Mesodermal cell (in vitro differentiated cells): Measurements from ENCODE around the gene OR2T10.
"Not testable (repeated sequence)": the region's sequence is repeated elsewhere in the genome, so short reads cannot be mapped to it uniquely, and the experiment has no call there.

Experiments used
- H3K27ac ChIP-seq: 2 replicates; pipeline ENCODE4 v1.7.0; 2013; ENCODE audit warnings: mild to moderate bottlenecking, low read depth, low read length, moderate library complexity; ENCODE audit not compliant: severe bottlenecking
- H3K36me3 ChIP-seq: 2 replicates; pipeline ENCODE4 v1.7.1; 2013; ENCODE audit warnings: mild to moderate bottlenecking, low read length, moderate library complexity; ENCODE audit not compliant: control insufficient read depth, insufficient read depth
- H3K4me1 ChIP-seq: one replicate; pipeline ENCODE4 v1.7.1; 2013; ENCODE audit warnings: mild to moderate bottlenecking, low read length; ENCODE audit not compliant: insufficient read depth, control insufficient read depth, poor library complexity, severe bottlenecking
- H3K4me3 ChIP-seq: 2 replicates; pipeline ENCODE4 v1.7.0; 2013; ENCODE audit warnings: low read length, control low read depth, mild to moderate bottlenecking; ENCODE audit not compliant: insufficient read depth, poor library complexity, severe bottlenecking; ENCODE audit errors: extremely low read depth
- H3K9me3 ChIP-seq: 2 replicates; pipeline ENCODE4 v1.7.1; 2013; ENCODE audit warnings: mild to moderate bottlenecking, low read length, moderate library complexity; ENCODE audit not compliant: control insufficient read depth
- WGBS, 2 experiments: methylation state at CpG; one replicate each; pipeline ENCODE4 v1.1.5; 2013; ENCODE audit warnings: missing lambda C conversion rate in 2 of 2; ENCODE audit not compliant: insufficient coverage in 2 of 2; 5-methylcytosine and 5-hydroxymethylcytosine counted together

OR2T10 gene

DNA sequence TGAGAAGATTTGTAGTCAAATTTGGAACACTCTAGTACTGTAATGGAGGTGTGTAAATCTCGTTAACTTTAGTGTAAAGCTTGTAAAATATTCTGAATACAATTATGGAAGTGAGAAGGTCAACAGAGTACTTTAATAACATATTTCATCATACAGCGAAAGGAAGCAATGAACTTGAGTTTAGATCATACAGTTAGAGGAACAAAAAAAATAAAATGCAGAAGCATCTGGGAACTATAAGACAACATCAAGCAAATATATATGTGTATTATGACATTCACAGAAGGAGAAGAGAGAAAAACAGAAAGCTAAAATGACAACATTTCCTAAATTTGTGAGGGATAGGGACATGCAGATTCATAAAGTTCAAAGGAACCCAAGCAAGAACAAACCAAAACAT, 28.5 kb downstream of the OR2T10 start:
- not testable (repeated sequence) for H3K9me3 ChIP-seq, H3K27ac ChIP-seq, H3K4me1 ChIP-seq, H3K4me3 ChIP-seq, H3K36me3 ChIP-seq
- no CpG with 5 or more reads among the region's 2 CpGs for WGBS, 2 experiments

DNA sequence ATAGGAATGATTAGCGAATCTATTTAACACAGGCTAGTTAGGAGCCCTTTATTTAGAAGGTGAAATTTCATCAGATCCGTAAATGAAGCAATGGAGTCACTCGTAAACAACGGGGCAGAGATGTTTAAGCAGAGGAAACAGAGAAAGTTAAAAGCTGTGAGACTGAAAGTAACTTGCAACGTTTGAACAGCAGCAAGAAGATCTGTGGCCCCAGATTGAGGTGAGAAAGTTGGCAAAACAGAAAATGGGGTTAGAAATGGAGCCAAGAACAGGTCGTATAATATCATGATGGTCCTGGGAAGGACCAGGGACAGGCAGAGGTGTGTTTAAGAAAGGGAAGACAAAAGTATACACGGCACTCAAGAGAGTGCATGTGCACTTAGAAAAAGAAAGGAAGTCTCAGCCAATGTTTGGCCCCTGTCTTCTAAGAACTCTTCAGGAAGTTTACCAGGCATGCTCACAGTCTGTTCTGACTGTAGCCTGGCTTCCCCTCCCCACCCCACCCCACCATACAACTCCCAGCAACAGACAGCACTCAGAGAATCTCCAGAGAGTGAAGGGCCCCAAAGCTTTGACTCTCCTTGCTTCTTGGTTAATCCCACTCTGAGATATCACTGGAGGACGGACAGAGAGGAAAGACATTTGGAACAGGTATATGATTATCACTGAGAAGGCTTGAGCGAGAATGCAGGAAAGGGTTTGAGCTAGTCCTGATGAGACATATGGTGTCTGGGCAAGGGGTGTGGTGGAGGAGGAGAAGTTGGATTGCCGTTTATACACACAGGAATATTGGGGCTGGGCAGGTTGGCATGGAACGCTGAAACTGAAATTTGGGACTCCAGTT, 31.7 kb downstream of the OR2T10 start:
- H3K4me1 ChIP-seq, H3K4me3 ChIP-seq, H3K27ac ChIP-seq, H3K9me3 ChIP-seq, H3K36me3 ChIP-seq: not testable (repeated sequence)
- WGBS, 2 experiments = 64 to 70% methylated on average over 3 to 7 of the region's 11 CpGs

DNA sequence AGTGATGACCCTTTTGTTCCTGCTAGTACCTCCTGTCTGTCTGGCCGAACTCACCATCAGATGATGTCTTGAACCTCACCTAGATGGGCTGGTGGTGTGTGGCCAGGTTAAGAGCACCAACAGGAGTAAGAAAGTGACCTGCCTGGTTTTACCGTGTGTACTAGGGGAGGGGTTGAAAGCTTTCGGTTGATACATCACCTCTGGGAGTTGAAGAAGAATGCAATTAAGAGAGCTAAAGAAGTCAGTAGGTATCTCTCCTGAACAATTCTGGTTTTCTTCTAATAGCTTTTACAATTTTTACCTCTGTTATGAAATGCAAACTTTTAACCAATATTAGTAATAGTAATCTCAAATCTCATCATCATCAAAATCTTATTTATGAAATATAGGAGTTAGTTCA, 34.8 kb downstream of the OR2T10 start, which contains the start of gene OR2T29:
OR2T29 (minus strand) TSS at position 101 of the 400 bp plus-strand sequence. CDS start 3,281 bp downstream, outside the sequence.
- WGBS, 2 experiments = no CpG with 5 or more reads among the region's 3 CpGs
- not testable (repeated sequence) for H3K4me1 ChIP-seq, H3K36me3 ChIP-seq, H3K4me3 ChIP-seq, H3K27ac ChIP-seq, H3K9me3 ChIP-seq

DNA sequence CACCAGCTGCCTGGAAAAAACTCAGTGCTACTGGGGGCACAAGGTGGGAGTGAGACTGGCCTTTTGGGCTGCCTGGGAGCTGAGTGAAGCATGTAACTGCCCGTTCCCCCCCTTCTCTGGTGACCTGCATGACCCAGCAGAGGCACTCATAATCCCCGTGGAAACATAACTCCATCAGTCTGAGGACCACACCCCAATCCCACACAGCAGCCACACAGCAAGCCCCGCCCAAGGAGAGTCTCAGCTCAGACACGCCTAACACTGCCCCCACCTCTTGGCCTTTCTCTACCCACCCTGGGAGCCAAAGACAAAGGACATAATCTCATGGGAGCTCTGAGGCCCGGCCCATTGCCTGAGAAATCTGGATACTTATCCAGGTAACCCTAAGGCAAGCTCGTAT, 46.5 kb downstream of the OR2T10 start:
- not testable (repeated sequence) for H3K4me1 ChIP-seq, H3K36me3 ChIP-seq, H3K4me3 ChIP-seq, H3K27ac ChIP-seq, H3K9me3 ChIP-seq
- no CpG with 5 or more reads among the region's 6 CpGs for WGBS, 2 experiments

DNA sequence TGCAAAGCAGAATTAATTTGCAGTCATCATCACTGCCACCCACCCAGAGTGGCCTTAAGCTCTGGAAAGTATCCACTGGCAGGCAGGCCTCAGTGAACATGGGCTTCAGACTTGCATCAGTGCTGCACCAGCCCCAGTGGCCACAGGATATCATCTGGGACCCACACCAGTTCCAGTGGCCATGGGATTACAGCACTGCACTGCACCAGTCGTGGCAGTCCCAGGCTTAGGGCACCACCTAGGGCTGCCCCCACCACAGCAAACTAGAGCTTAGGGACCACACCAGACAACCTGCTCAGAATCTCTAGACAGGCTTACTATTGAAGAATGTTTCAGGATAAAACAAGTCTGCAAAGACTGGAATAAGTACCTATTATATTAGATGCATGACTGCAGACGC, 50.1 kb downstream of the OR2T10 start:
- not testable (repeated sequence) for H3K9me3 ChIP-seq, H3K4me1 ChIP-seq, H3K4me3 ChIP-seq, H3K27ac ChIP-seq, H3K36me3 ChIP-seq
- no CpG with 5 or more reads among the region's 2 CpGs for WGBS, 2 experiments
